AG09319 (cell line): ENCODE data around the gene LRBA.

ENCODE experiments used
- DNase-seq: peaks from one replicate; pipeline ENCODE4 v3.0.0-alpha.2; 2010; ENCODE audit warnings: low read depth; ENCODE audit errors: extremely low read depth
- TF ChIP-seq, protein P1 (sequence below): IDR thresholded peaks from 2 replicates; pipeline ENCODE4 v1.5.1; 2011; ENCODE audit warnings: low read depth, mild to moderate bottlenecking, inconsistent platforms, low read length, moderate library complexity

Gene LRBA

DNA sequence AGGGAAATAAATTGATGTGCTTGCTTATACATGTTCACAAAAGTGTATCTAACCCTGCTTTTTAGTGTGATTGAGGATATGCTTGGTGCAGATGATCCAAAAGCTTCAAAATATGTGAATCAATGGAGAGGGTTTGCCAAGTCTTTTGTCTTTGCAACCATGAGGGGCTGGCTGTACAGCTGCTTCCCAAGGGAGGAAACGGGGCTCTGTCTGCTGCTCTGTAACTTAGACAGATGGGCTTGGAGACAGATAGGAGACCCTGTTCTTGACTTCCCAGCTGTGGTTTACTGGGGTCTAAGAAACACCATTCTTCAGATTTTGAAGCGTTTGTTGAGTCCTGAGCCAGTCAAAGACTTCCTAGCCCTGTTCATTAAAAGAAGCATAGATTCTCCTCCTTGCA is 784.5 kb downstream of the LRBA start:
- TF ChIP-seq, protein P1, sequence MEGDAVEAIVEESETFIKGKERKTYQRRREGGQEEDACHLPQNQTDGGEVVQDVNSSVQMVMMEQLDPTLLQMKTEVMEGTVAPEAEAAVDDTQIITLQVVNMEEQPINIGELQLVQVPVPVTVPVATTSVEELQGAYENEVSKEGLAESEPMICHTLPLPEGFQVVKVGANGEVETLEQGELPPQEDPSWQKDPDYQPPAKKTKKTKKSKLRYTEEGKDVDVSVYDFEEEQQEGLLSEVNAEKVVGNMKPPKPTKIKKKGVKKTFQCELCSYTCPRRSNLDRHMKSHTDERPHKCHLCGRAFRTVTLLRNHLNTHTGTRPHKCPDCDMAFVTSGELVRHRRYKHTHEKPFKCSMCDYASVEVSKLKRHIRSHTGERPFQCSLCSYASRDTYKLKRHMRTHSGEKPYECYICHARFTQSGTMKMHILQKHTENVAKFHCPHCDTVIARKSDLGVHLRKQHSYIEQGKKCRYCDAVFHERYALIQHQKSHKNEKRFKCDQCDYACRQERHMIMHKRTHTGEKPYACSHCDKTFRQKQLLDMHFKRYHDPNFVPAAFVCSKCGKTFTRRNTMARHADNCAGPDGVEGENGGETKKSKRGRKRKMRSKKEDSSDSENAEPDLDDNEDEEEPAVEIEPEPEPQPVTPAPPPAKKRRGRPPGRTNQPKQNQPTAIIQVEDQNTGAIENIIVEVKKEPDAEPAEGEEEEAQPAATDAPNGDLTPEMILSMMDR = no peak

DNA sequence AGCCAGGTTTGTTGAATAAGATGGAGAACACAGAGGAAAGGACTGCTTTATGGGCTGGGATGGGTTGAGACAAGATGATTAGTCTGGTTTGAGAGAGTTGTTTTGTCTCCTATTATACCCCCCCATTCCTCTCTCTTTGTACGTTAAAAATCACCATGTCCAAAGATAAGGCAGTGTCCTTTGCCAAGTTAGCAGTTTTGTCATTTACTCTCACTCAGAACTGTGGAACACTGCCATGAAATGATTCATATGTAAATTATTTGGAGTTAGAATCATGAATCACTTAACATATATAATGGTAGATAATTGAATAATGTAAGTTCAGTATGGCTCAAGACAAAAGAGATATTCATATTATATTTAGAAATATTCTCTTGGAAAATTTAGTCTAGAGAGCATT is 785.6 kb downstream of the LRBA start:
- no peak for DNase-seq
- TF ChIP-seq, protein P1 = no peak

More for the DNA sequence above, 784.5 kb downstream of the LRBA start:
- DNase-seq = no peak

DNA sequence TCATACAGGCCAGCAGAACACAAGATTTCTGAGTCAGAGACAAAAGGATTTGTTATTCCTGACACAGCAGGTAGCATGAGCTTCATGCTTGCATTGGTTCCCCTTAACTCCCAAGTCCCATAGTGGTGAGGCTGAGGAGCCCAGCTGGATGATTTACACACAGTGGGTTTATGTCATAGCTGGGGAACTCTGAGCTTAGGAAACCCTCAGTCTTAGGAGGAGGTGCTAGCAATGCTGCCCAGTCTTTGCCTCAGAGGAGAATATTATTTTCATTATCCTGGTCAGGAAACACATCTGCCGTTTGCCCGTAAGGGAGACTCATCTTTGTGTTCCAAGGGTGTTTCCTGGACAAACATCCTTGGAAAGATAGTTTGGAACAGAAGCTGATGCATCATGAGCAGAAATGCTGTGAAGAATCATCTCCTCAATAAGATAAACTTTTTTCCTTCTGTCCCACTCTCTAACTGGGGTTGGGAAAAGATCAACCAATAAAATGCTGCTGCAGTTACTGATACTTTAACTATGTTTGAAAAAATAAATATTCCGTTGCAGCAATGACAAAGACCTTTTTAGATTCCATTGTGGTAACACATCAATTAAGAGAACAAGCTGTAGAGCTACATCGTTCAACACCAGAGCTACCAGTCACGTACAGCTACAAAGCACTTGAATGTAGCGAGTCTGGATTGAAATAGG is 790.0 kb downstream of the LRBA start:
- TF ChIP-seq, protein P1 = no peak
- peak; percentile 82 for DNase-seq

DNA sequence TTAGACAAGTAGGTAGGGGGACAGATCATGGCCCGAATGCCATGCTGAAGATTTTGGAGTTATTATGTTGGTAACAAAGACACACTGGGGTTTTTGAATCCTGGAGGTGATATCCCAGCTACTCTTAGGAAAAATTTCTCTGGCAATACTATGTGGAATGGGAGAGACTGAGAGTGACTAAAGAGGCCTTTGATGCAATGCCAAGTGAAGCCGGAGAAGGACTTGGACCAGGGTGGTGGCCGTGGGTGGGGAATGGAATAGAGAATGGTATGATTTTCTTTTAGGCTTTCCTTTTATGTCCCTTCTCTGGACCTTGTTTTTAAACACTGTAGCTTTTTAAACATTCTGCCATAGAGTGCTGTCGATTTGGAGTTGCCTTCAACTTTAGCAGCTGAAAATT is 795.2 kb downstream of the LRBA start:
- DNase-seq = no peak
- TF ChIP-seq, protein P1 = no peak

DNA sequence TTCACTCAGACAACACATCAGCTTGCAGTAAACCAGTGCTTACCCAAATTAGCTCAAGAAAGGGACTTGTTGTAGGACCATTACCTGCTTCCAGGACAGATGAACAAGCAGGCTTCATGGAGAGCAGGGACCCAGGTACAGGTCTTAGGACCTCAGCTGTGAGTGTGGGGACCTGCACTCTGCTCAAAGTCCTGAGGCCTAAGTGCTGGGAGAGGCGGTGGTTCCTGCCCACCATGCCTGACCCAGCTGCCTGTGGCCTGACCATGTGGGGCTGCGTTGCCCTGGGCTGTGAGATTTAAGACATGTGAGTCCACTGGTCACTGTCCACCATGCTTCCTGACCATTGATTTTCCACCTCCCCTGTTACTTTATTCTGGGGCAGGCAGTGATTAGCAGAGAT is 796.6 kb downstream of the LRBA start:
- DNase-seq = no peak
- TF ChIP-seq, protein P1 = no peak

DNA sequence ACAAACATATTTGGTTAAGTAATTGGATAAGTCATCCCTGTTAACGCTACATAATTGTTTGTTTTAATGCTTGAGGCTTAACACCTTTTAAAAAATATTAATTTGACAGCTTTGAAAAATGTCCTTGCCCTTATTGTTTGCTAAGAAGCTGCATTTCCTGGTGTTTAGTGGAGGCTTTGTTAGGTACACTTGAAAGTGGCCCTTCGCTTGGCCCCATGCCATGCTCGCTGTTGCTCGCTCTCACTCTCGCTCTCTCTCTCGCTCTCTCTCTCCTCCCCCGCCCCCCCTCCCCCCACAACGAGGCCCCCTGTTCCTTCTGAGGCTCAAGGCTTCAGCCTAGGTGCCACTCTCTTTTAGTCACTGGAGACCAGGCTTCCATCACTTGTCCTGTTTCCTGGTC is 797.3 kb downstream of the LRBA start:
- no peak for DNase-seq

DNA sequence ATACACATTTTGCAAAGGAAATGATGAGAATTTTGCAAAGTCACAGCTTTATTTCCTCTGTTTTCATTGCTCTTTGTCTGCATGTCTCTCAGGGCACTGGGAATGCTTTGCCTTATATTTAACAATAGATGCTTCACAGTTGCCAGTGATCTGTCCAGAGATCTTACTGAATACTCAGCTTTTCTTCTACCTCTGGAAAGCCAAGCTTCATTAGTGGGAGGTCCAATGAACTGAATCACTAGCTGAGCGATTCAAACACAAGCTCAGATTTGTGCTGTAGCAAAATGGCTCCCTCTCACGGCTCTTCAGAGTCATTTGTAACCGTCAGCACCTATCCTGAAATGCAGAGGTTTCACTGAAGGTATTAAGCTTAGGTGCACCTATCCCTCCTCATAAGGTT is 797.9 kb downstream of the LRBA start:
- DNase-seq = peak; percentile 72
- TF ChIP-seq, protein P1 = peak; percentile 67

More for the DNA sequence above, 797.3 kb downstream of the LRBA start:
- TF ChIP-seq, protein P1 = no peak
